Measurements from ENCODE around the gene STARD5.
A peak's percentile ranks its signal among the peaks of the same experiment; 100 is the strongest.
"Not testable (repeated sequence)": the region's sequence is repeated elsewhere in the genome, so short reads cannot be mapped to it uniquely, and the experiment has no call there.

The STARD5 gene, protein sequence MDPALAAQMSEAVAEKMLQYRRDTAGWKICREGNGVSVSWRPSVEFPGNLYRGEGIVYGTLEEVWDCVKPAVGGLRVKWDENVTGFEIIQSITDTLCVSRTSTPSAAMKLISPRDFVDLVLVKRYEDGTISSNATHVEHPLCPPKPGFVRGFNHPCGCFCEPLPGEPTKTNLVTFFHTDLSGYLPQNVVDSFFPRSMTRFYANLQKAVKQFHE

DNA sequence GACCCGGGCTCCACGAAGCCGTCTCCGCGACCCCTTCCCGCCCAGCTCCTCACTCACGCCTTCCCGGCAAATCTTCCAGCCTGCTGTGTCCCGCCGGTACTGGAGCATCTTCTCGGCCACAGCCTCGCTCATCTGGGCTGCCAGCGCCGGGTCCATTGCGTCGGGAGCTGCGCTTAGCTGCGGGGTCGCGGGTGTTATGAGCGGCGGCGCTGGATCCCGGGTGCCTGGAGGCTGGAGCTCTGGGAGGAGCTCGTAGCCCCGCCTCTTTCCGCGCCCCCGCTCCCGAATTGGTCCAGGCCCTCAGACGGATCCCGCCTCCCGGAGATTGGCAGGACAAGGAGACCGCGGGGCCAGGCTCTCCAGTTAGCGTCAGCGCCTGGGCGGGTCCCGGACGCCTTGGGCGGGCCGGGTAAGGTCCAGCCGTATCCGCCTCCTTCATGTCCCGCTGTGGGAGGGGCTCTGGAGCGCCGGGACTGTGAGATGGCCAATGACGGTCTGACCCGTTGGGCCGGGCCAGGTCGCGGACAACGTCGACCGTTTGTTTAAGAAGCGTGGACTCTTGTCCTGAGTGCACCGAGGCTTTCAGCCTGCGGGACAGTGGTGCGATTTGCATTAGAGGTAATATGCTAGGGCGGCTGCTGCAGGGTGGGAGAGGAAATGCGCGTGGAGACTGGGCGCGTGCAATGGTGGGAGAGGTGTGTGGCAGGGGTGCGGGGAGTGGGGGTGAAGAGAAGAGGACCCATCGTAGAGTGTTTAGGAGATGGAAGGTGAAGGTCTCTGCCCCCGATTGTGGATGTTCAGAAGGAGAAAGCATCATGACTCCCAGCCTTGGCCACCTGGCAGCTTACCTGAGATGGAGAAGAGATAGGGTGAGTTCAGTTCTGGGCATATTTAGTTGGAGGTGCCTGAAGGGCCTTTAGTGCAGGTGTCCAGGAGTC is at the start of gene STARD5:
Gene STARD5, minus strand, starts transcription at position 198 of the 938 bp plus-strand sequence. Its CDS starts 42 bp downstream, at position 156.
- DNase-seq (ENCODE audit: low read depth): peak; percentile 96

DNA sequence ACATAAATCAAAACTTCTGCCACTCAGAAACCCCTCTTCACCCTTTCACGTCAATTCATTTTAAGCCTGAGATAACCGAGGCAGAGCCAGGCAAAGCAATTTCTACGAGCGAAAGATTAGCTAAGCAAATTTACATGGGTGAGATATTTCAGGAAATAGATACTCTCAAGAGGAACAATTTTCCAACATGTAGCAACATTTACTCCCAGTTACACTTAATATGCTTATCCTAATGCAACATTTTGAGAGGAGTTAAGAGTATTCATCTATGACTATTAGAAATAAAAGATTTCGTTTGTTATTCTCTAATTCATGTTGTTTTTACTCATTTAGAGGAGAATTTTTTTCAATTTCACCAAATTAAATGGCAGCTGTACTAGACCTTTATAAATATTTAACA is 49.2 kb upstream of the STARD5 start:
- no peak for DNase-seq (ENCODE audit: low read depth)

DNA sequence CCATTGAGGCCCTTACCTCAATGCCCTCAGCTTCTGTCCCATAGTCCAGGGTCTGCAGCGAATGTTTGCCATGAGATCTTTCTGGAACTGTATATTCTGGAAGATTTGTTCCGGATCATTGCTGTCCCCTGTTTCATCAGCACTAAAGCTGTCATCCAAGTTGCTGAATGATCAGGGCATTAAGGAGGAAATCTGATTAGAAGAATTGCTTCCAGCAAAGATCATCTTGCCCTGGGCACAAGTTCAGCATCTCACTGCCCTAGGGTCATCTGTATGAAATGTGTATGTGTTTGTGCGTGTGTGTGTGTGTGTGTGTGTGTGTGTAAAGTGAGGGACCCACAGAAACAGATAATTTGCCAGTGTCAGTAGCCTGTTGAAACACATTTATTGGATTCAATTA is 48.6 kb upstream of the STARD5 start:
- no peak for DNase-seq (ENCODE audit: low read depth)

DNA sequence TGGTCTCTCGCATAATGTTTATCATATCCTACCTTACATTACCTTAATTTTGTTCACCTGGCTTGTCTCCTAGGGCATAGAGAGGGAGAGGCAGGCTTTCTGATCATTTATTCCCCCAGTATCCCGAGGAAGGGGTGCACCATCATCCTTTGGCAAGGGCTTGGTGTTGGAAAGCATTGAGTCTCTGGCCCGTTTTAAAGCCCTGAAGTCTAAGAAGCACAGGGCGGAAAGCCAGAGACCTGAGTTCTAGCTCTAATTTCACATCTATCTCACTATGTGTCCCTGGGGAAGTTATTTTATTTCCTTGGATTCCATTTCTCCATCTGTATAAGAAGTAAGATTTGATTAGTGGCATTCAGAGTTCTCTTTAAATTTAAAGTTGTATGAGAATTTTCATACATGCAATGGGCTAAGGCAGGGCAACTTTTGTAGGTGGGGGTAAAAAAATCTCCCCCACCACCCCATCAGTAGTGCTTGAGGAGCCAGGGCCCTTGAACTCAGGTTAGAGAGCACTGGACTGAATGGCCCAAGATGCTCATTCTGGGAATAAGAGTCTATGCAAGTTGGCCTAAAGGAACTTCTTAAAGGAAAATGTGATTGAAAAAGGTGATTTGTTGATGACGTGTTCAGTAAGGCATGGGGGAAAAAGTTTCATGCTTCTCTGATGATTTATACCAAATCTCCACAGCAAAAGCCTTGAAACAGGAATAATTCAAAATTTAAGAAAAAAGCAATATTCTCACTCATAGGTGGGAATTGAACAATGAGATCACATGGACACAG is 40.0 kb upstream of the STARD5 start:
- no peak for DNase-seq (ENCODE audit: low read depth)

DNA sequence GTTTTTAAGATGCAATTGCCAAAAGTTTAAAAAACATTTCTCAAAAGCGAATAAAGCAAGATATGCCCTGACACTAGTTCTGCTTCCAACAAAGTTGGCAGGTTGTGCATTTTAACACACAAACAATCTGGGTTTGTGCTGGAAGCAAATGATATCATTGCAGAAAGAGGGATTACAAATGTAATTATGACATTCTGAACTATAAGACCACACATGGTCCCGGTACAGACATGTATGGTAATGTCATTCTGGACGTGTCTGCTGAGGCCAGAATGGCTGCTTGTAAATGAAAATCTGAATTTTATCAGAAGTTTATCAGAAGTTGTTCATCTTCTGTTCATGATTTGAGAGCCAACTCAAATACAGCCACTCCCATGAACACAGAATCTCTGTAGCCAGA is 39.3 kb upstream of the STARD5 start:
- DNase-seq (ENCODE audit: low read depth): no peak

DNA sequence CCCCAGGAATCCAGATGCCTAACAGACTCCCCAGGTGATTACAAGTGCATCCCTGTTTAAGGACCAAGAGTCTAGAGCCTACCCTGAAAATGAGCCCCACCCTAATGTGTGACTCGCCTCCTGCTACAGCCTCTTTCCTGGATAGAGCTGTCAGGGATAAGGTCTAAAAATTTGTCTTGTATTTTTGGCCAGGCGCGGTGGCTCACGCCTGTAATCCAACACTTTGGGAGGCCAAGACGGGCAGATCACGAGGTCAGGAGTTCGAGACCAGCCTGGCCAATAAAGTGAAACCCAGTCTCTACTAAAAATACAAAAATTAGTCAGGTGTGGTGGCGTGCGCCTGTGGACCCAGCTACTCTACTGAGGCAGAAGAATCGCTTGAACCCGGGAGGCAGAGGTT is 38.8 kb upstream of the STARD5 start:
- no peak for DNase-seq (ENCODE audit: low read depth)

DNA sequence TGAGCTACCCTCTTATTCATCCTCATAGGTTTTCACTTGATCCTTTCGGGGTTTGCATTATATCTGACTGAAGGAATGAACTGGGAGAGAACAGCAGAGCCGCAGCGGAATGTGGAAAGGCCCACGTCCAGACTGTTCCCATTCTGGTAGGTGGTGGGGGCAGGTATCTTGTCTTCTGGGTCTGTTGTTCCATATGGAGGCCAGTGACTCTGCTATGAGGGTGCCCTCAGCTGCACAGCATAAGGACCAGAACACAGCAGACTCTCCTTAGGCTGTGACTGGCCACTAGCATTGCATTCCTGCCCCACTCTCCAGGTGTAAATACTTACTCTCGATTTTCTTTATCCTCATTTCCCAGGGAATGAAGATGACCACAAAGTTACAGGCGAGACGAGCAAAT is 38.0 kb upstream of the STARD5 start:
- no peak for DNase-seq (ENCODE audit: low read depth)

DNA sequence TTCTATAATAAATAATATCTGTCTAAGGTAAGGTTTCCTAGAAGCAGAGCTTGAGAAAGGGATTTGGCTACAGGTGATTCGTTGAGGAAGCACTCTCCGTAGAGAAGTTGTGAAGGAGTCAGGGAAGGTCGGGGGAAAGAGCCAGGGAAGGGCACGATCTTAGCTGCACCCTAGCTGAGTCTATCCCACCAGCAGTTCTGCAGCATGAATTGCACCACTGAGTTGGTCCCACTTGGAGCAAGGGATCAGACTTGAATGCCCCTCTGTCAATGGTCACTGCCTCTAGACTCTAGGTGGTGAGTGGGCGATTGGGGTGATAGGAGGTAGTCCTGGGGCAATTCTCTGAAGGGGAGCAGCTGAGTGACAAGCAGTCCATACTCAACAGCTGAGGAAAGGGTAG is 36.5 kb upstream of the STARD5 start:
- DNase-seq (ENCODE audit: low read depth): no peak

DNA sequence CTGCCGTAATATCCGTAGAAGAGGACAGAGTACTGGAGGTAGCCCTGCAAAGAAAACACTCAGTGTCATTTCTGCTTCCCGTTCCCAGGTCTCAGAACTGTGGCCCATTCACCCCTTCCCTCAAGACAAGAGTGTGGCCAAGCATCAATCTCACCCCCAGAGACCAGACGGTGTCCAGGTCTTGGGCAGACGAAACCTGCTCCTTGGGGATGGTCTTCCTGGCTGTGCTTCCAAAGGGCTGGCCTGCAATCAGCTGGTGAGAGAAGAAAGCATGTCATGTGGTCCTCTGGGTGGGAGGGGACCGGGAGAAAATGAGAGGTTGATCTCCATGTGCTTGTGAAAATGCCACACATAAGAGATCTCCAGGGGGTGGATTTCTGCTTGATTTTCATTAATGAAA is 34.3 kb upstream of the STARD5 start:
- DNase-seq (ENCODE audit: low read depth): no peak

DNA sequence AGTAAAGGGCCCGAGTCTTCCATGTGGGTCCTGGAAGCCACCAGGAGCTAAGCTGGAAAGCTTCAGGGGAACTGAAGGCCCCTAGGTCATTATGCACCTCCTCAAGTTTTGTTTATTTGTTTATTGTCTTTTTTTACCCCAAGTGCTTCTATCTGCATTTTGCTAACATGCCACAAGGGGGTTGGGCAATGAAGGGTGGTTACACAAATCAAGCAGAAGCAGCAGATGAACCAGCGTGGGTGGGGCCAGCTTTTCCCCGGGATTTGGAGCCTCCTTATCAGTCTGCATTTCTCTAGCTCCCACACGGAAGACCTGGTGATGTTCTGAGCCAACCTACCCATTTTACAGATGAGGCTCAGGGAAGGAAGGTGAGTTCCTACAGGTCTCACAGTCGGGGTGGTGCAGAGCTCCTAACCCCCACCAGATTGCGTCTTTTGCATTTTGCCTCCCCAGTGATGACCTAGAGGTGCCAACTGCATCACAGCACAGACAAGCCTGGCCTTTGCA is 33.3 kb upstream of the STARD5 start:
- no peak for DNase-seq (ENCODE audit: low read depth)

DNA sequence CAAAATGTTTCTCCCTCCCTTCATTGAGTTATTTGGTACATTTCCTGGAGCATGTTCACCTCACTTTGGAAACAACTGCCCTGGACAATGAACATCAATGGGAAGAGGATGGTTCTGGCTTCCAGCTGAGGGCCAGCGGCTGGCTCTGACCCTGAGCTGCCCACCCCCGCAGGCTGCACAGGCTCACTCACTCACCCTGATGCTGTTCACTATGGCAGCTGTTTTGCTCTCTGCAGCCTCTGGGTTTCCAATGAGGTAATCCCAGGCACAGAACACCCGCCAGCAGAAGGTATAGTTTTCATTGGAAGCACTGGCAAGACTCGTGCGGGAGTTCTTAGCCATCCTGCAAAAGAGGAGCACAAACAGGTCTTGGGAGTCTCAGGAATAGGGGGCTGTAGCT is 32.3 kb upstream of the STARD5 start:
- DNase-seq (ENCODE audit: low read depth): no peak

DNA sequence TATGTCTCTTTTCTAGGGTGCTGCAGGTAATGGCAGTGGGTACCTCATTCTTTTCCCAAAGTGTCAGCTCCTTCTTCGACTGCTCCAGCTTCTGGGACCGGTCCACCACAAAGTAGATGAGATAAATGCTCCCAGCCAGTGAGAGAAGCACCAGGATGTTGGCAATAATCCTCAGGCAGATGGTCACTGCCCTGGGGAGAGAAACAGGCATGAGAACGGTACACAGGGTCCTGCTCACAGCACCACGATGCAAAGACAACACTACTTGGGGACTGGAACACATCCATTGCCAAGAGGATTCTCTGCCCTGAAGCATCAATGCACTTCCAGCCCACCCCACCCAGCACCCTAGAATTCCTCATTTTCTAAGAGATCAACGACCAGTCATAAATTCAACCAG is 27.7 kb upstream of the STARD5 start:
- no peak for DNase-seq (ENCODE audit: low read depth)

DNA sequence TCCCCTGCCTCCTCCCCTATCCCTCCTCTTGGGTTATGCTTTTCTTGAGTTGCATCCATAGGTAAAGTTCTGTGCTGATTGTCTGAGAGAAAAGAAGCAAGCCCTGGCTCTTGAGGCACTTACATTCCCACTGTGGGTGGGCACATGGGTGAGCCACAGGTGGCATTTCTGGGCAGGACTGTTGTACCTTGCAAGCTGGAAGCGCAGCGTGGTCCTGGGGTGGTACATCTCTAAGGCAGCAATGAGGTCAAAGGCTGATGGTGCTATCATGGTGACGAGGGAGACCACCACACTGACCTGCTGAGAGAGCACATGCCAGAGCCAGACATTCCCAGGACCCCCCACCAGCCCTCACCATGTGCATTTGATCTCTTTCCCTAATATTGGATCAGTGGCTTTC is 25.3 kb upstream of the STARD5 start:
- DNase-seq (ENCODE audit: low read depth): no peak

DNA sequence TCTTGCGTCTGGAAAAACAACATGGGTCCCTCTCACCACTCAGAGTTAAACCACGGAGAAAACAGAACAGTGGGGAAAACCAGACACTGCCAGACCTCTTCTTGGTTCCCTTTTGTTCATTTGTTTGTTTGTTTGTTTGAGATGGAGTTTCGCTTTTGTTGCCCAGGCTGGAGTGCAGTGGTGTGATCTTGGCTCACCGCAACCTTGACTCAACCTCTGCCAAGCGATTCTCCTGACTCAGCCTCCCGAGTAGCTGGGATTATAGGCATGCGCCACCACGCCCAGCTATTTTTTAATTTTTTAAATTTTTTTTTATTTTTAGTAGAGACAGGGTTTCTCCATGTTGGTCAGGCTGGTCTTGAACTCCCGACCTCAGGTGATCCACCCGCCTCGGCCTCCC is 24.8 kb upstream of the STARD5 start:
- not testable (repeated sequence) for DNase-seq (ENCODE audit: low read depth)

DNA sequence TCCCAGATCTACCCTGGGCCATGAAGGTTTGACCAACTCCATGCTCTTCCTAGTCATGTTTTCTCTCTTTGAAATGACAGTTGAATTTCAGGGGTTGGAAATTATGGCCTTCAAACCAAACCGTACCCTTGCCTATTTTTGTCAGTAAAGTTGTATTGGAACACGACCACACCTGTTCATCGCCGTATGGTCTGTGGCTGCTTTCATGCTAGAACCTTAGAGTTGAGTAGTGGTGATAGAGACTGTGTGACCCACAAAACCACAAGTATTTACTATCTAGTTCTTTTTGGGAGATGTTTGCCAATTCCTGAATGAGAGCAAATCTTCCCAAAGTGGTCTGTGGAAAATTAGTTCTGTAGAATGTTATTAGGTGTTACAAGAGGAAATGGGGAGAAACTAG is 24.0 kb upstream of the STARD5 start:
- no peak for DNase-seq (ENCODE audit: low read depth)

DNA sequence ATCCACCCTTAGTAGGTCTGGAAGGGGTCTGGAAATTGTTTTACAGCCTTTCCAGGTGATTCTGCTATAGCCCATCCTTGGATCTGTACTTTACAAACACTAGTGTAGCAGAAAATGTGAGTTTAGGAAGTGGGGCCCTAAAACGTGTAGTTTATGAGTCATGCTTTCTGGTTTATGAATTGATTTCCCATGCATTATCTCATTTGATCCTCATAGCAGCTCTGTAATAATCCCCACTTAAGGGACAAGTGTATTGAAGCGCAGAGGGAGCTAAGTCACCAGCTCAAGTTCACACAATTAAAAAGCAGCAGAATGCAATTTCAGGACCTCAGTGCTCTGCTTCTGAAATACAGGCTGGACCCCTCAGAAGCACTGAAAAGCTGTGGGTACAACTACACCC is 22.7 kb upstream of the STARD5 start:
- DNase-seq (ENCODE audit: low read depth): no peak

DNA sequence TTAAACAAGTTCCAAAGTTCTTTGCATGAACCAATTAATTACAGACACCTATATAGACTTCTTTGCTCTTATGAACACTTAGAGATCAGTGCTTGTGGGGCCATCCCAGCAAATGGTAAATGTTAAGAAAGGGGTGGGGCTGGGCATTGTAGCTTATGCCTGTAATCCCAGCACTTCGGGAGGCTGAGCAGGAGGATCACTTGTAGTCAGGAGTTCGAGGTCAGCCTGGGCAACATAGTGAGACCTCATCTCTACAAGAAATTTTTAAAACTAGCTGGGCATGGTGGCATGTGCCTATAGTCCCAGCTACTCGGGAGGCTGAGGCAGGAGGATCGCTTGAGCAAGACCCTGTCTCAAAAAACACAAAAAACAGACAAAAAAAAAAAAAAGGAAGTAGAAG is 19.4 kb upstream of the STARD5 start:
- no peak for DNase-seq (ENCODE audit: low read depth)

DNA sequence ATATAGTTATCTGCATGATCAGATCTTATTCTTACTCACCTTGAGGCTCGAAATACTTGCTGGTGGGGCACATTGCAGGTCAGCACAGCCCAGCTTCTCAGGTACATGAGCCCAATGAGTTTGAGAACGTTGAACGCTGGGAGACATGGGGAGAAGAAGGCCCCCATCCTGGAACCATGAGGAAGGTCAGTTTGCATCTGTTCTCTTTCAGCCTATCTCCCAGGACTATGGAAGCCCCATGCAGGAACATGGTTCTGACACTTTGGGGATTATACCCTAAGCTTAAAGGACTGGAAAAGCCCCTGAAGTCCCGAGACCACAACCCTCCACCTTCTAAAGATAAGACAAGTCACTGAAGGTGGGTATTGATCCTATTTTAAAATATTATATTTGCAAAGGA is 17.4 kb upstream of the STARD5 start:
- DNase-seq (ENCODE audit: low read depth): no peak

DNA sequence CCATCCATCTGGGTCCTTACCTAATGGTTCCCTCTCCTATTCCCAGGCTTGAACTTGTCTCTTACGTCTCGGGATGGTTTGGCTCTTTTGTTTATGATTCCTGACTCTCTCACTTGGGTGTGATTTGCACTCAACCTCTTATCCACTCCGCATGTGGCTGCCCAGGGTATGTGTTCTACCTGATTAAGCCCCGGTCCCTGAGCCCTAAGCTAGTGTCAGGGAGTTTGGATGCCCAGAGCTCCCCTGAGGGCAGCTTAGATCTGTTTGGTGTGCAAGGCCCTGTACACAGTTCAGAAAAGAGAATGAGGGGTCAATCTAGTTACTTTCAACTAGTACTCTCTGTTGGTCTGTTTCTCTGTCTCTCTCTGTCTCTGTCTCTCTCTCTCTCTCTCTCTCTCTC is 15.9 kb upstream of the STARD5 start:
- no peak for DNase-seq (ENCODE audit: low read depth)

DNA sequence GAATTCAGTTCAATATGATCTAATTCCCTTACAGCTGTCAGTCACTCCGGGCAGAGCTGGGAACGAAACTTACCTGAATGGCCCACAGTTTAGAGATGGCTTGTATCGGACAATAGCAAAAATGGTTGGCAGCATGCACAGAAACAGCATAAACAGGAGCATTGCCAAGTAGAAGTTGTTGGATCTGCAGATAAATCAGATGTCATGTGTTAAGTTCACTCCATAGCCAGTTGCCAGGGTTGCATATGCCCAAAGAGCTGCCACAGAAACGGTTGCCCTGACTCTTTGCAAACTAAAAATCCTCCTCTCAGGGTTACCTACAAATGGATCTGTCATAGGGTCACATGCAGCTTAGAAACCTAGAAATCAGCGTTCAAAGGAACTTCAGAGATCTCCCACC is 15.4 kb upstream of the STARD5 start:
- DNase-seq (ENCODE audit: low read depth): no peak

DNA sequence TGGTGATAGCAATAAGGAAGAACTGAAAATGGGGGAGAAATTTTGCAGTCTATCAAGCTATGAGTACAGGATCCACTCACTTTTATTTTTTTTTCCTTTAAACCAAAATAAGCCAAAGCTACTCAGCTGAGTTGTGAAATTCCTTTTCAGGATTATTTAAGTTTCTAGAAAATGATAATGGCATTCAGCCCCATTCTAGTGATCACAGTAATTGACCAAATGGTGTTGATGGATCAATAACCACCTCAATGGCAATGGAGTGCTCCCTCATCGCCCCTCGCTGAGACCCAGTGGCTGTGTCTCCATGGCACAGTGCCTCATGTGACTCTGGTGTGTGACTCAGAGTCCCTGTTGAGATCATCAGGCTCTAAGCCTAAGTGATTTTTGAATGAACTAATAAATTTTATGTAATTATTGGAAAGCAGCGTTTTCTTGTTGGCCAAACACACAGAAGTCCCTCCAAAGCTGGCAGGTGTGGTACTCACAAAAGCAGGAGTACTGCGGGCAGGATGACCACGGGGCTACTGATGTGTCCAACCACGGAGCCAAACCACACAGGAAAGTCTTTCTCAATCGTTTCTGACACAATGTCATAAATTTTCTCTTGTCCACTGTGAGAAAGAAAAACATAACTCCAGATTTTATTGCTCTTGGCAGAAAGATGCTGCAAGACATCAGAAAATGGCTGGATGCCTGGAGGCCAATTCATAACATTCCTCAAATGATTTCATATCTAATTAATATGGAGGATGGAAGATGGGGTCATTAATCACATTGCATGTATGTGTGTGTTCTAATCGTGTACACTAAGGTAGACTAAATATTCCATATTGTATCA is 14.4 kb upstream of the STARD5 start:
- DNase-seq (ENCODE audit: low read depth): no peak

DNA sequence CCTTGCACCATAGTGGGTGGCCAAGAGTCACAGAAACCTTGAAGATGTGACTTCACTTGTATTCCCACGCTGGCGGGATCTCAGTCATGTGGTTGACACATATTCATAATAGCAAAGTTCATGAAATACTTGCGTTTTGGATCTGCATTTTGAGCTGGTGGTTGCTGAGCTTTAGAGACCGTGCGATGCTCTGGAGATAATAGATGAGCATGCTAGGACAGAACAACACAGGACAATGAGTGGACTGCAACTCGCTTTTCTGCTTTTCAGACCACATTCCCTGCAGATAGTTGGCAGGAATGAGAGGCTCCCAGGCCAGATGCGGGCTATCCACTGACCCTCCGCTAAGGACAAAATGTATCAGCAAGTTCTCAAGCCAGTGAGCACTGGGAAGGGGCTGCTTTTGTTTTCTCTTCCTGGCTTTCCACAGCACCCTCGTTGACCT is 13.8 kb upstream of the STARD5 start:
- DNase-seq (ENCODE audit: low read depth): no peak
